GM19099 (cell line): ENCODE measurements around the gene HNRNPUL2.

Experiments
- POLR2A ChIP-seq: IDR thresholded peaks from 3 replicates; pipeline ENCODE4 v1.6.1; 2011; ENCODE audit warnings: low read depth; ENCODE audit not compliant: insufficient read length; ENCODE audit errors: extremely low read depth

Gene HNRNPUL2

DNA sequence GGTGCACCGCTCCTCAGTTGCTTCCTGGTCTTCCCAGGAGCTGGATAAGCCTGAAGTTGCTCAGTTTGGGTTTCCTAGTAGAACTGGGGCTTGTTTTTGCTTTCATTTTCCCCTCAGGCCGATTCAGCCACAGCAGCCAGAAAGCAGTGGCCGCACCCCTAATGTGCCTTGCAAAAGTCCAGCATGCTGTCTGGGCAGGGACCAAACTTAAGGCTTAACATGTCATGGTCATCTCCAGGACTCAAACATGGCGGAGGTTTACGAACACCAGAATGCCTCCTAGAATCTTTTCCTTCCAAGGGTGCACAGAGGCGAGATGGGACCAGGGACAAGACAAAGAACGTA is 17.3 kb downstream of the HNRNPUL2 start:
- TF ChIP-seq POLR2A, result no peak

DNA sequence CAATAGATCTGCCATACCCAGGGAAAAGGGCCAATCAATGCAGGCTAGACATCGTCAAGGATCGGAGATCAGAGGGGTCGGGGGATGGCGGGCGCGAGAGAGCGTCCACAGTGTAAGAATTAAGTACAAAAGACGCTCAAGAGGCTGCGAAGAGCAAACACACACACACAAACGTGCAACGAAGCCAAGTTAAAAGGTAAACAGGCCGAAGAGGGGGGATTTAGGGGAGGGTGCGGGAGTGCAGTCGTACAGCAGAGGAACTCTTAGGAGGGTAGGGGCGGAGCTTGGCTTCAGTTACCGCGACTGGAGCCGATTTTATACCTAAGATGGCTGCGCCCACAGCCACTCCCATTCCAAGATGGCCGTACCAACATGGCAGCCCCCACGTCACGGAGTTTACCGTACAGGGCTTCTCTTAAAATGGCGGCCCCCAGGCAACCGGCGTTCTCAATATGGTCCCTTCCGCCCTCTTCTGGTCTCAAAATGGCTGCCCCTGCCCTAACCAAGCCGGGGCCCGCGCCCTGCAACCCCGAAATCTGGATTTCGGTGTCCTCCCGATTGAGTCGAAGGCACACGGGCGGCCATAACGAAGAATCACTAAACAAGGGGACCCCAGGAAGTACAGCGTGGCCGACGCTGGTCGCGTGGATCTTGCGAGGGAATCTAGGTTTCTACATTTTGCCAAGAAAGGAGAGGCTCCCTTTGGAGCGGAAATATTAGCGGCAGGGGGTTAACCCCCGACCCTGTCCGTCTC is 17.8 kb downstream of the HNRNPUL2 start:
- peak; percentile 81 for TF ChIP-seq POLR2A

DNA sequence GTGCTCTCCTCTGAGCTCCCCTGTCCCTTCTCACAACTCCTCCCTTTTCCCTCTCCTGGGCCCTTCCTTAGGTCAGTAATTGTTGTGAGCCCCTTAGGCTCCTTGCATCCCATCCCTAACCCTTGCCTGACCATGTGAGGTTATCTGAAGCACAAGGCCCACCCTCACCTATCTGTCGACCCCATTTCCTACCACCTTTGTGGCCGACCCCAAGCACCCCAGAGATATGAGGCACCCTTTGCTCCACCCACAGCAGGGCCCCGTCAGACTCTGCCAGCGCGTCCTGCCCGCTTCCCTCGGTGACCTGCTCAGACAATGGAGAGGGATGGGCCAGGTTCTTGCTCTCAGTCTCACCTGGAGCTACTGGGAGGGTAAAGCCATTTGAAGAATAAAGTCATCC is 18.5 kb downstream of the HNRNPUL2 start:
- no peak for TF ChIP-seq POLR2A

DNA sequence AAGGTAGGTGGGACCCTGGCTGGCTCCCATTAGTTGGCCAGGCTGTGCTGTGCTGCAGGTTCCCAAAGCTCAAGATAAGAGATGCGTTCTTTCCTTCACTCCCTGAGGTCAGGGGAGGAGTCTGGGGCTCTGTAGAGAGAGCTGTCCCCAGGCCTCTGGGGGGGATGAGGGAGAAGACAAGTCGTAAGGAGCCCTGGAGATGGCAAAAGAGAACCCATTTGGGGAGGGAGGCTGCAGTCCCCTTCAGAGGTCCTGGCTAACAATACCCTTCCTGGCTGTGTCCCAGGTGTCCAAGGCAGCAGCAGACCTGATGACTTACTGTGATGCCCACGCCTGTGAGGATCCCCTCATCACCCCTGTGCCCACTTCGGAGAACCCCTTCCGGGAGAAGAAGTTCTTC is 18.9 kb downstream of the HNRNPUL2 start:
- TF ChIP-seq POLR2A, result no peak

DNA sequence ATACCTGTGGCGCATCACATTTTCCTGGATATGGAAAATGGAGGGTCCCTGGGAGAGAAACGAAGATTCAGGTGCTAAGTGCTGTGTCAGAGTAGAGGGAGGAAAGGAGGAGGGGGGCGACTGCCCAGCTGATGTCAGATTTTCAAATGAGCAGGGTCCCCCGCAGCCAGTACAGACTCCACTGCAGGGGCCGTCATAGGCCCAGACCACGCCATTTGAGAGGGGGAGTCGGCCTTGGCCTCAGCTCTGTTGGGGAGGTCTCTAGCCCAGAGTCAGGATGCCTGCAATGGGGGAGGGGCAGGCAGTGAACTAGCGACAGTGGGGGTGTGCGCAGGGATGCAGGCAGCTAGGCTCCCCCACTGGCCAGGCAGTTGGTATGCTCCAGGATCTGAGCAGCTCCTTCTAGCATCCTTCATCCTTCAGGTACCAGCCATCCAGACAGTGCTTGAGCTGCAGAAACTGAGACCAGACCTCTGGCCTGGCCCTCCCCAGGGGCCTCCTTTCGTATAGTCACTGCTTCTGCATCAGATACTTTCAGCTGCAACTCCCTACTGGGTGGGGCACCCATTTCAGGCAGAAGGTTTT is 19.9 kb downstream of the HNRNPUL2 start, which contains the start of the genes BSCL2 and GNG3:
TSS of gene BSCL2 (minus strand) at position 148 of the 585 bp plus-strand sequence. CDS start 229 bp downstream, outside the sequence.
TSS of gene GNG3 (plus strand) at position 400 of the 585 bp plus-strand sequence. CDS start 620 bp downstream, outside the sequence.
- no peak for TF ChIP-seq POLR2A

DNA sequence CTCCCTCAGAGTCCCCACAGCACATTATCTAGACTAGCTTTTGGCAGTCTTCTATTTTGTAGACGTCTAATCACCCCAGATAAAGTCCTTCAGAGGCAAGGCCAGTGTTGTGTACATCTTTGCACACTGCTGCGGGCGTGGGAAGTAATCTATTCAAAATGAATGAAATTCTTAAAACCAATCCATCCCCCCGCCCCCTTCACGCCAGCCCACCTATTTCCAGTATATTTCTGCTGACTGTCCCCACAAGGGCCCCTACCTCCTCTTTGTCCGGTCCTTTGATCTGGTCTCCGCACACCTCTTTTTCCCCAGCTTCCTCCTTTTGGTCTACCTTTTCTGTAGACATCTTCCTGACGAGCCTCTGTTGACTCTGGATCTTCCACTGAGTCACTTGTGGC is 20.4 kb downstream of the HNRNPUL2 start:
- TF ChIP-seq POLR2A, result no peak

DNA sequence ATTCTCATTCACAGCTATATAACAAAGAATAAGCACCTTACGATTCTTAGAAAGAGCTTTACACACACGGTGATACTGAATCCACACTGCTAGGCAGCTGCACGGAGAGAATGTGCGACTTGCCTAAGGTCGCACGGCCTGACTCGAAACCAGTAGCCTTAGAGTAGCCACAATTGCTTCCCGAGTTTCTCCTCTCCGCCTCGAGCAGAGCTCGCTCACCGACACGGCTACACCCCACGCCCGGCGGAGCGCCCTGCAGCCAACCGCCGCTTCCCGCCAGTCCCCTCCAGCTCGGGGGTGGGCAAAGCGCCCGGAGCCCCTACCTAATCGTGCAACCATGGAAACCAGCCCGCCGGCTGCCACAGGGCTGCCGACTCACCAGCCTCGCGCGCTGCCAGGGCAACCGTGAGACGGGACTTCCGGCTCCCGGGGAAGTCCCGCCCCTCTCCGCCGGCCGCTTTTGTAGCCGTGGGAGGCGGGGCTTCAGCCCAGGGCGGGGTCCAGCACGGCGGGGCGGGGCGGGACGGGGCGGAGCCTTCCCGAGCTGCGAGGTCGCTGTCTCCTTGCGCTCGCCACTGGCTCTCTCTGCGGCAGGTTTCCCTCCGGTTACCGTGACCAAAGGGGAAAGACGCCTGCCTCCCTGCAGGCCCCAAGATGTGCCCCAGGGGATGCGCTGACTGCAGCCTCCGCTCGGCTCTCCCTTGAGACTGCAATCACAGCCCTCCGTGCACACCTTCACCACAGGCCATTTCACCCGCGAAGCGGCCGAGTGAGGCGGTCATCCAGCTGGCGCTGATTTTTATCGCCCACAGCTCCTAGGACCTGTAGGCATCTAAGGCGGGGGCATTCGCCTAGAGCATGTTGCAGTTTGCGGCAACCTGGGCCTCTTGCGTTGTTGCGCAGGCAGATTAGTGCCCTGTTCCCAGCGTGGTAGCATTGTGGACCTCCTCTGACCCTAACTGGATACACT is 21.1 kb downstream of the HNRNPUL2 start:
- peak; percentile 52 for TF ChIP-seq POLR2A

DNA sequence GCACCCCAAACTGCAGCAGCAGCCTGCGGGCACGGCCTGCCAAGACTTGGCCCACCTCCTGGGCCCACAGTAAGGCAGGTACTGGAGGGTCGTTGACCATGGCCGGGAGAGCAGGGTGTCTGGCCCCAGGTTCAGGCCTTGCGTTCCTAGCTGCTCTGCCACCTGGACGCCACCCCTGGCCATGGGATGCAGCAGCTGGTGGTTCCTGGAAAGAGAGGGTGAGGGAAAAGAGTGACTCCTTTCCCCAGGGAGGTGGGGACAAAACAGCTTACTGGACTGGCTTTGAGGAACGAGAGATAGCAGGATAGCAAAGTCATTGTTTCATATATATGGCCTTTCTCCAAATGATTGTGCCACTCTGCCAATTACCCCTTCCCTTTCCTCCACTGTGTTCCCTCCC is 21.8 kb downstream of the HNRNPUL2 start:
- TF ChIP-seq POLR2A, result no peak

DNA sequence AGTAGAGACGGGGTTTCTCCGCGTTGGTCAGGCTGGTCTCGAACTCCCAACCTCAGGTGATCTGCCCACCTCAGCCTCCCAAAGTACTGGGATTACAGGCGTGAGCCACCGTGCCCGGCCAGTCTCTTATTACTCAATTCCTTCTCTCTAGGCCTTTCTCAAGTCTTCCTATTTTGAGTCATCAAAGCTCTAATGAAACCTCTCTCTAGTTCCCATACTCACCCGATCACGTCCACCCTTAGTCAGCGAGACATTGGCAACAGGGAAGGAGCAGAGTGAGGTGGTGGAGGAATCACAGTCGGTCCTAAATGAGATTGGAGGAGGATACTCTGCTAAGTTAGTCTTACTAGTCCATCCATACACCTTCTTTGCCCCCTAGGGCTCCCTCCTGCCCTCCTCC is 25.0 kb downstream of the HNRNPUL2 start:
- TF ChIP-seq POLR2A, result no peak

DNA sequence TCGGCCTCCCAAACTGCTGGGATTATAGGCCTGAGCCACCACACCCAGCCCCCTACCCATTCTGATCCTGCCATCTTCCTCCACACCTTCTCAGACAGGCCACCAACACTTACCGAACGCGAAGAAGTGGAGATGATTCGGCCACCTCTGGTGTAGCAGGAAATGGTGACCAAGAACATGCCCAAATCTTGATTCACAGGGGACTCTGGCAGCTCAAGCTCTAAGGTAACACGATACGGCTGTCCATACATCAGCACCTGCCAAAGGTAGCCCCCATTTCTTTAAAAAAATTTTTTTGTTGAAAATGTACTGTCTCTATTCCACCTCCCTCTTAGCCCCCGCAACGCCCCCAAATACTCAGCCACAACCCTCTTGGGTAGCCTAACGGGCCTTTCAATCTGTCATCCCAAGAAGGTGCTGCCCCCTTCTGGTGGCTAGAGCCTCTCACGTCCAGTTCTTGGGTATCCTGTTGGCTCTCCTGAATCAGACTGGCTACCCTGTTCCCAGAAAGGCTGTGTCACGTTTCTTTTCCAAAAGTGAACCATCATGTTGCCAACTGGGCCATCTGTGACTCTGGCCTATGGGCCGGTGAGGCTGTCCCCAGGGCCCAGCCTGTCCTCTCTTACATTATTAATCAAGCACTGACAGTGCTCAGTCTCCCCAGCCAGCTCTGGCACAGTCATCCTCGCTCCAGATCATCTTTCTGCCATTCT is 32.6 kb downstream of the HNRNPUL2 start:
- TF ChIP-seq POLR2A, result no peak

DNA sequence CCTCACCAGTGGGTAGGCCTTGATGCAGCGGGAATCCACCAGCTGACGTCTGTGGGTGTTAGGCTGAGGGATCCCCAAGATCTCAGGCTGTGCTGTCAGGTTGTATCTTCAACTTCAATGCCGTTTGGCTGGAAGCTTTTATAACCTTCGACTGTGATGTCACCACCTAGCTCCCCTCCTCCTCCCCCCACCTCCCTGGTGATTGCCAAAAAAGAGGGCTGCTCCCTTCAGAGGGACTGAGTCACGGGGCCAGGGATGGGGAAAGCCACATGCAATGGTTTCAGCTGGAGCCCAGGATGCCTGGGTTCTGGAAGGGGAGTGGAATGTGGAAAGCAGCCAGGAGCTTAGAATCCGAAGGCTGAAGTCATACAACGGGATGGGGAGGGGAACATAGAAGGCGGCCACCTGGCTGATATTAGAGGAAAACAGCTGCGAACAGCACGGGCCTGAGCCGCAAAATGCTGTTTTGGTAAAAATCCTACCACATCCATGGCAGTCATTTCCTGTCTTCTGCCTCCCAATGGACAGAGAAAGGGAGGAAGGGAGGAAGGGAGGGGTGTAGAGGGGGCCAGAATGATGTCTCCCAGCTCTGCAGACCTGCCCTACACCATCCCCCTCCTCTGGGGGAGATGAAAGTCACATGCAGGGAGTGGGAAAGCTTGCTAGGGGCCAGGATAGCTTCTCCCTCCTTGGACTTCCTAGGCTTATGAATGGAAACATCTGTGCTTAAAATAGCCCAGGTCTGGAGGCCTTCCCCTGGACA is 37.7 kb downstream of the HNRNPUL2 start, which contains the start of gene LRRN4CL:
TSS of gene LRRN4CL (minus strand) at position 110 of the 763 bp plus-strand sequence. CDS start 1,022 bp downstream, outside the sequence.
- TF ChIP-seq POLR2A, result no peak

DNA sequence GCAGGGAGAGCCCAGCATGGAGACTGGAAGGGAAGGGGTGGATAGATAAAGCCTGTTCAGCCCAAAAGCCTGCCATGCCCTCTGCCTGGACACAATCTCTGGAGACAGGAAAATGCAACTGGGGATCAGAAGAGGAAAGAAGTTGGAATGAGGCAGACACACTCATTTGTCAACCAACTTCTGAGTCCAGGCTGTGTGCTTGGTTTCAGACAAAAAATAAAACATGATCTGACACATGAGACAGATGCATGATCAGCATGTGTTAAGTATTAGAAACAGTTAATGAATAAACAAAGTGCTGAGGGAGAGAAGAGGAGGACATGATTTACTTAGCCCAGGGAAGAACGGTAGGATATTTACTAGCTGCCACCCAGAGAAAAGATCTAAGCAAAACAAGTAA is 38.8 kb downstream of the HNRNPUL2 start:
- TF ChIP-seq POLR2A, result no peak

DNA sequence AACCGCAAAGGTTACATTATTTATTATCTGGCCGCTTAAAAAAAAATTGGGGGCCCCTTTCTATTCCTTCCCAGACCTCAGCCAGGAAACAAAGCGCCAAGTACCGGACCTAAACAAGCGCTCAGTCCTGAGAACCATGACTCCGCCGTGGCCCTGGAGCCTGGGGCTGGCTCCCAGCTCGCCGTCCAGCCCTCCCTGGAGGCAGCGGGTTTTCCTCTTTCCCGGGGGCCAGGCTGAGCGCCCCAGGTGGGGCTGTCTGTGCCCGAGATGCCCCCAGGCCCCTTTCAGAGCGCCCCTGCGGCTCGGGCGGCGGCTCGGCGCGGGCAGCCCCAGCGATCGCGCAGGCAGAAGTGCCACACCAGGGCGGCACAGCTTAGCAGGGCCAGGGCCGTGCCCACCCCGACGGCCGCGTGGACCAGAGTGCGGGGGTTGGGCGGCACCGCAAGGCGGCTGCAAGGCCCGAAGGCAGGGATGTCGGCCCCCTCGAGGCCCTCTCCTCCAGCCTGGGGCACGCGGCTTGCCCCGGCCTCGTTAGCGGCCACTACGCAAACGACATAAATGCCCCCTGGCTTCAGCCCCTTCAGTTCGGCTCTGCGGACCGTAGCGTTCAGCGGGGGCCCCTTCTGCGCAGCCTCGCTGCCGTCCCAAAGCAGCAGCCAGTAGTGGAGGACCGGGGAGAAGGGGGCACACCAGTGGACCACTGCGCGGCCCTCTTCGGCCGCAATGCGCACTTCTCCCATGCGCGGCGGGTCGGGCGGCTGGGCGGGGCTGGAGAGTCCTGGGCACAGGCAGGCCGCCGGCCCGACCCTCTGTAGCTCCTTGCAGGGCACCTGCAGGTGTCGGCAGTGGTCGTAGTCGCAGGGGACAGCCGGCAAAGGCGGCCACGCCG is 39.5 kb downstream of the HNRNPUL2 start:
- TF ChIP-seq POLR2A, result no peak
